GM21786 (cell line): ENCODE results near the gene UBL3.

Experiments used
- ATAC-seq: cut with Tn5 transposase; IDR thresholded peaks from one replicate; pipeline ENCODE4 v1.9.1; 2021; ENCODE audit not compliant: unreplicated experiment

The UBL3 gene

DNA sequence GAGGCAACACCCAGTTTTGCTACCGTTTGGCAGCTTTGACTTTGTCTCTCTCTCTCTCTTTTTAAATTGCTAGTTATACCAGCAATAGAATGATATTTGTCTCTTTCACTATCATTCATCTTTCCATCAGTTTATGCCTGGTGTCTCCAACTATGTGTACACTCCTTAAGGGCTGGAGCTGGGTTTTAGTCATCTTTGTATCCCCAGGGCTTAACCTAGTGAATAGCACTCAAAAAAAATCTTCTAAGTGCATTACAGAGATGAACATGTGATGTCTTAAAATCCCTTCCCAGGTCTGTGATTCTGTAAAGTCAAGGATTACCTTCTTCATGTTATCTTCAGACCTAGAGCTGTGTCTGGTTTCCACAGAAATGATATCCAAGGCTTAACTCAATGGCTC lies 7.8 kb upstream of the UBL3 start:
- ATAC-seq: no peak

DNA sequence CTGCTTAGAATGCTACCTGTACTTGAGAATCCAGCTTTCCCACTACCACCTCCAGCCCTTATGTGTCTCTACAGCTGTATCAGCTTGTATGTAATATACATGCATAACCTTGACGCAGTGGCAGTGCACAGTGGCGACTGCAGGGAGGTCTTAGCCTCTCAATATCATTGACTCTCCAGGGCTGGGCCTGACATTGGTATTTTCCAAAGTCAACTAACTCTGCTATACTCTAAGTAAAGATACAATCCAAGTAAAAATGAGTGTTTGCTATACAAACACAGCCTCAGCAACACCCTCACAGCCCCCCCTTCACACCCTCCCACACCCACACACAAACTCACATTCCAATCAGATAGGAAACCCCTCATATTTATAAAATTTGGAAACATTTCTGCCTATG lies 6.7 kb upstream of the UBL3 start:
- no peak for ATAC-seq

DNA sequence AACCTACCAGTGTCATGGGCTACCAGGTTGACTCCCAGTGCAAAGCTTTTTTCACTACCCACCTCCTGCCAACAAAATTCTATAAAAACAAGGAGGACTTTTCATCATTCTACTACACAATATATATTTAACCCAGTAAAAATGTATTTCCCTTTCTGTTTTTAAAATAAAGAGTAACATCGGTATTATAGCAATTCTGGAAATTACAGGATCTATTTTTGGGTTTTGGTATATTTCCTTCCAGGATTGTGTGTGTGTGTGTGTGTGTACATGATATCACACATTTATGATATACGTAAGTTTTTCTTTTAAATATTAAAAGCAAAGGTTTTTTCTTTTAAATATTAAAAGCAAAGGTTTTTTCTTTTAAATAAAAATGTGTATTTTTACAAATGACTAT lies 6.0 kb upstream of the UBL3 start:
- no peak for ATAC-seq

DNA sequence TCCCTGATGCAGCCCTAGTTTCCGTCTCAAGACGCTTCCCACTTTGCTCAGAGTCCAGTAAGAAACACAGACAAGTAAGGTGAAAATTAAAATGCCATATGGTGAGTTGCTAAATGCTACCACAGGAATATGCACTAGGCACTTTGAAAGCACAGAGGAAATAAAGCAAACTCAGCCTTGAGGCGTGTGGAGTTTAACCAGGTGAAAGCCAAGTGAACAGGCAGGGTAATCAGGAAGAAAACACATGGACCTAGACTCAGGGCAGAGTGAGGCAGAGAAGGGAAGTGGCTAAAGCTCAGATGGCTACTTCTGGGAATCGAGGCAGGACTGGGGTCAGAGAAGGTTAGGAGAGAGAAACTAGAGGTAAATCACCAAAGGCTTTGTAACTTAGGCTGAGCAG lies 5.4 kb upstream of the UBL3 start:
- ATAC-seq: no peak

DNA sequence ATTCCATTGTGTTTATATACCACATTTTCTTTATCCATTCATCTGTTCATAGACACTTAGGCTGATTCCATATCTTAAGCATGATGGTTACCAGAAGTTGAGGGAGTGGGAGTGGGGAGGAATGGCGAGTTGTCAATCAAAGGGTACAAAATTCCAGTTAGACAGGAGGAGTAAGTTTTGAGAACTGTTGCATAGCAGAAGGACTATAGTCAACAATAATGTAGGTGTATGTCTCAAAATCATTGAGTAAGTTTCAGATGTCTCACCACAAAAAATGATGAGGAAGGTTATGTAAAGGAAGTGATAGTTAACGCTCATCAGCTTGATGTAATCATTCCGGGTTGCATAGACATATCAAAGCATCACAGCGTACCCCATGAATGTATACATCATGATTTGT lies 4.6 kb upstream of the UBL3 start:
- no peak for ATAC-seq

DNA sequence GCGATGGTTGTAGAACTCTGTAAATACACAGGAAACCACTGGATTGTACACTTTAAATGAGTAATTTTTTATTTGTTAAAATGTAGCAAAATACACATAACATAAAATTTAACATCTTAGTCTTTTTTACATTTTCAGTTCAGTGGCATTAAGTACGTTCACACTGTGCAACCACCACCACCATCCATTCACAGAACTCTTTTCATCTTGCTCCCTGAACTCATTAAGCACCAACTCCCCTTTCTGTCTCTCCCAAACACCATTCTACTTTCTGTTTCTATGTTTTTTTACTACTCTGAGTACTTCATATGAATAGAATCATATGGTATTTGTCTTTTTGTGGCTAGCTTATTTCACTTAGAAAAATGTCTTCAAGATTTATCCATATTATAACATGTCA lies 2.7 kb upstream of the UBL3 start:
- no peak for ATAC-seq

DNA sequence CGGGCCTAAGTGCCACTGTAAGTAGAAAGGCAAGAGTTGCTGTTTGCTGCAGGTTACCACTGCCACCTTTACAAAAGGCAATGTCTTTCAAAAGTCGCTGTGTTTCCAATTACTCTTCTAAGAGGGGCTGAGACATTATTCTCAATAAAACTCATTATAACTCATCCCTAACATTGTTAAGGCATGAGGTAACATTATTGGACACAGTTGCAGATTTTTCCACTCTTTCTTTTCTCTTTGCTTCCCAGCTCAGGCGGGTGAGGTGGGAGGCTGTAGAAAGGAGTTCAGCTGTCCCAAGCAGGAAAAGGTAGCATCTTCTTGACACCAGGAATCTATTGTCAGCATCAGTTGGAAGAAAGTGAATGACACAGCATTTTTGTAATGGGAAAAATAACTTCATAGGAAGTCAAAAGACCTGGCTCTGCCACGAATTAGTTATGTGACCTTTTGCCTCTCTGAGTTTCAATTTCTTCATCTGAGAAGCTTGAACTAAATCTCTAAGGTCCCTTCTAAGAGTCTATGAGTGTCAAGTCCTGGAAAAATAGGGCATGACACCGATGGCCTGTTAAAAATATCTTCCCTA lies 2.1 kb upstream of the UBL3 start:
- ATAC-seq: no peak

DNA sequence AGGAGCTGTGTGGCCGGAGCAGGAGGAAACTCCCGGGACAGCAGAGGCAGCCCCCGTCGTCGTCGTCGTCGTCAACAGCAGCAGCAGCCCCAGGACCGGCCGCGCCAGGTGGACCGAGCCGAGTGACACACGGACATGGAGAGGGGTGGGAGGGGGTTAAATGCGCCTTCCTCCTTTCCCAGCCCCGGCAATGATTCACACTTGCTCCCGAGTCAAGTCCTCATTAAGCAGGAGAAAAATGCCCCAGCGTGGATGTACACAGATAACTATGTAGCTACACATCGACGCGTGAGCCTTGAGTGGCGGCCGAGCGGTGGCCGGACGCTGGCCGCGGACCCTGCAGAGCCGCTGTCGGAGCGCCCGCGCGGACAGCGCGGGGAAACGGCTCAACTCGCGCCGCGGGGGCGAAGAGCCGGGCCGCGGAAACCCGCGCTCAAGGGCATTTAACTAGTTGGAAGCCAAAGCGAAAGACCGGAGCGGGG lies 645 bp downstream of the UBL3 start:
- peak; percentile 26 for ATAC-seq

DNA sequence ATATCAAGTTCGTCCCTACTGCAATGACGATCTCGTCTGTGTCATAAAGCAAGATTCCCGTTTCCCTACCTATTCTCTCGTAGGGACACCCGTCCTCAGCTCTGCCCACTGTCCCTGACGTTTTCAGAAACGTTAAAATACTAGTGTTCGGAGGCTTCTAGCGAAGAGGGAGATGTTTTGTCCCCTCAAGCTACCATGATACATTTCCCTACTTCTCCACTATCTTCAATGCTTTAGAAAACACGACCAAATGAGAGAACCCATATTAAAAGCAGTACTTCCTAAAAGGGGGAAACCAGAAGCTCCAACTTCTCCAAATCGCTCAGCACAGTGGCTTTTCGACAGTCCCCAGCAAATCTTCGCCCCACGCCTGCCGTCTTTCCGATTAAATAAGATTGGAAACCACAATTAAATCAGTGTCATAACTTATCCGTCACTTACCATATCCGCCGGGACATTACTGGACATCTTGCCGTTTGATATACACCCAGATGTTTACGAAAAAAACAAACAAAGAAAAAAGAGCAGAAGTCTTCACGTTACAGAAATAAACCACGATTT lies 1.3 kb downstream of the UBL3 start:
- no peak for ATAC-seq

DNA sequence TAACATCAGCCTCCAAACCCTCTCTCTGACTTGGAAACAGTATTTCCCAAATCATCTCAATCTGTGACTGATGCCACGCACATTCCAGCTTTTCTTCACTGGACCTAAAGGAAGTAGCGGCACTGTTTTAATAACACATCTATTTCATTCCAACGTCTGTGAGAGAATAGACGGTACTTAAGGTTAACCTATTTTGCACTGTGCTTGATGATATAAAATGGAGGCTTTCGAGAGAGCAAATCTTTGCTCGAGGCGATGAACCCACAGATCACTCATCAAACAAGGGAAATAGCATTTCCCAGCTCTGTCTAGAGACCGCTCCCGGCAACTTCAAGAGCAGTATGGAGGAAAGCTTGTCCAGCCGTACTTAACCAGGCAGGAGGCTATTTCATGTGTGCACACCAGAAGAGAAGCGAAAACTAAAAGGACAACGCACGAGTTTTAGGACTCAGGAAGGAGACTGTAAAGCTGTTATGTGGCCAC lies 2.9 kb downstream of the UBL3 start:
- ATAC-seq: no peak

DNA sequence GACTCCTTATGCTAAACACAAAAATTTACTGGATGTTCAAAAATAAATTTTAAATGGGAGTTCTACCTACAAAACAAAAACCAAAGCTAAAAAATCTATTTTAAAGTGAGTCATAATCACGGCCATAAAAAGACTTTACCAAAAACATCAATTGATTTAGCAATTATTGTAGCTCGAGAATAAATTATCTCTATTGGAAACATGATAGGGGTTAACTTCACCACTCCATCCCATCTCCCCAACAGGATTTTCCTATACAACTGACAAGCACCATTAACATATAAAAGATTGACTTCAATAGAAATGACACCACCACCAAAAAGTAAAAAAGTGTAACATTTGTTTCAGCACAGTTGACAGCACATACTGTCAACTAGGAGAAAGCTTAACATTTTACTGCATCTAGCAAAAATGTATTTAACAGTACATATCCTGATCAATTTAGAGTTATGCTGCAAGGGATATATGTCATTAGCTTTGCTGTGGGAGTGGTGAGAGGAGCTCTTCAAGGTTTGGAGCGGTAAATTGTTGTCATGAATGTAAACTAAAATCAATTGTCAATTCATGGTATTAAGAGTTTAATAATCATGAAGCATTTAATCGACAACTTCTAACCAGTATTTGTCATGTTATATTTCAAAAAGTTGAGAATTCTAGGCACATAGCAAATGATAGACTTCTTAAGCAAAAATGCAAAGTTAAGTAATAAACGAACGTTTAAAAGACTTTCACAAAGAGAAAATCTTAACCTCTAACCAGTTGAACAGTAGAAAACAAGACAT lies 3.8 kb downstream of the UBL3 start:
- ATAC-seq: no peak

DNA sequence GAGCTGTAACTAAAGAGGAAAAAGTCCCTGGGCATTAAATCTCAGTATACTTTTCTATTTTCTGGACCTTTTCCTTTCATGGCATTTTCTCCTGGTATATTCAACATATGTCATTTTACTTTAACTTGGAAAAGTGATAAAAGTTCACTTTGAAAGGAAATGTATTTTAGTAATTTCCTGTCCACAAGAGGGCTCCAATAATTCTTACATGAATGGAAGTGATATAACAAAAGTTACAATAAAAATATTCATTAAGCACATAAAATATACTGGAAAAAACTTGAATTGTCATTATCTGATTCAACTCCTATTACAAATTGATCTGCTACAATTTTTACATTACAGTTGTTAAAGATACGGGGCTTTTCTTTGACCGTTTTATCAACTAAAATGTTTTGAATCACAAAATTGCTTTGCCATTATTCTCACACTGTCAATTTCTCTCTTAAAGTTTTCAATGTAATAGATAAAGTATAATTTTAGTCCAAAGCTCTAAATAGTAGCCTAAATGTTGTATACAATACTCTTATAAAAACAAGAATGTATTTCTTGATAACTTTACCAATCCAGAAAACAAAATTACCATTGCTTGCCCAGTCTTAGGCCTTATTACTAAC lies 4.9 kb downstream of the UBL3 start:
- no peak for ATAC-seq

DNA sequence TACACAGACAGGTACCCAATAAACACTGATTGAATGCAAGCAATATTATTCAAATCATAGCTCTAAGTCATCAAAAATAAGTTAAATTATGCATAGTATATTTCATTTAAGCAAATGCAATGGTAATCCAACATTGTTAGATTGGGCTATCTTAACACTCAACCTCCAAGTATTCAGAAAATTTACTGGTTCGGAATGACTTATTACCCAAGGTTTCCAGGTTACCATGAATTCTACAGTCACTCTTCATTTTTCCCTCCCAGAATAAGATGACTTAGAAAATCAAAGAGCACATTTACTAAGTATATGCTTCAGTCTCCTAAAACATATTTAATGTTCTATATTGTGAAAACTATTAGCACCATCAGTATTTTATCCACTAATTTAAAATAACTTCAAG lies 6.0 kb downstream of the UBL3 start:
- no peak for ATAC-seq

DNA sequence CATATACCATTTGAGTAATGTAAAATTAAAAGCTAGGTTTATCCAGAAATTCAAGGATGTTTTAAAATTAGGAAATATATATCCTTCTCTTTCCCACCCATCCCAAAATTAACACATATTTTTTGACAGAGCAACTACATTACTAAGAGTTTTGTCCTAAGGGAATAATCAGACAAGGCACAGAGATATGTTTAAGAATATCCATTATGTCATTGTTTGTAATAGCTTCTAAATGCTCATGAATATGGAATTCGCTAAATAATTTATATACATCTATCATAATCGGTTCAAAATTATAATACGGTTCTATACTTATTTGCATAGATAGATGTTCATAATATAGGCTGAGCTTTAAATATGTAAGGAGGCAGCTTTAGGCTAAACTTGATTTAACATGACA lies 9.8 kb downstream of the UBL3 start:
- no peak for ATAC-seq

DNA sequence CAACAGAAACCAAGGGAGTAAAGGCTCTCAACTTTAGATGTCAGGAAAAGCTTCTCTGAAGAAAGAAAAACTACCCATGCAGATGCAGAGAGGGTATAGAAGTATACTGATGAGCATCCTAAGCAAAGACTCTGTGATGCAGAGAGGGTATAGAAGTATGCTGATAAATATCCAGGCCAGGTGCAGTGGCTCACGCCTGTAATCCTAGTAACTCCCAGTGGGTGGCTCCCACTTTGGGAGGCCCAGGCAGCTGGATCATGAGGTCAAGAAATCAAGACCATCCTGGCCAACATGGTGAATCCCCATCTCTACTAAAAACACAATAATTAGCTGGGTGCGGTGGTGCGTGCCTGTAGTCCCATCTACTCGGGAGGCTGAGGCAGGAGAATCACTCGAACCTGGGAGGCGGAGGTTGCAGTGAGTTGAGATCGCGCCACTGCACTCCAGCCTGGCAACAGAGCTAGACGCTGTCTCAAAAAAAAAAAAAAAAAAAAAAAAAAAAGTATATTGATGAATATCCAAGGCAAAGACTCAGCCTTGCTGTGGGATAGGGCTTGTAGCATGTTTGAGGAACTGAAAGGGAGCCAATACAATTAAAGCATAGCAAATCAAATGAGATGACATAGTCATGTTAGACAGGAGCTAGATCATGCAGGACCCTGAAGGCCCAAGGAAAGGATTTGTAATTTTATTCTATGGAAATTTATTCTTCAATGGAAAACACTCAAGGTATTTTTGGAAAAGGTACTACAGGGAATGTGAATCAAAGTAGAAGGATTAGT lies 14.9 kb downstream of the UBL3 start:
- no peak for ATAC-seq

DNA sequence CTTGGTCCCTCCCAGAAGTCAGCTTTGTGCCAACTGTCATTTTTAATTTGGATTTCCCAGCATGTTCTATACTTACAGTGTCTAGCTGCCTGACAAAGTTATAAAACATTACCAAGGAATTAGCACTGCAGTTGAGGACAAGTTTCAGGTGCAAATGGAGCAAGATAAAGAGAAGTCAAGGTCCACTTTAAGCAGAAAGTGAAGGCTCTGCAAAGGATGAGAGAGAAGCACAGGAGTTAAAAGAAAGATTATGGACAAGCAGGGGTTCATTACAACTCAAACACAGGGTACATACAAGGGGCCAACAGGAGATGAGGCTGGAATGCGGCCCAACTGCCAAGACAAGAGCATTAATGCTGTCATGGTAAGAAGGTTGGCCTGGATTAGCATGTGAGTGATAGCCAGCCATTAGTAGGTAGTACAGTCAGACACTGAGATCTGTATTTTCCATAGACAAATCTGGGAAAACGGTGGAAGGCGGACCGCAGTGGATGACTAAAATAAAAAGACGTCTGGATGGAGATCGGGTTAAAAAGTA lies 17.6 kb downstream of the UBL3 start:
- ATAC-seq: no peak

DNA sequence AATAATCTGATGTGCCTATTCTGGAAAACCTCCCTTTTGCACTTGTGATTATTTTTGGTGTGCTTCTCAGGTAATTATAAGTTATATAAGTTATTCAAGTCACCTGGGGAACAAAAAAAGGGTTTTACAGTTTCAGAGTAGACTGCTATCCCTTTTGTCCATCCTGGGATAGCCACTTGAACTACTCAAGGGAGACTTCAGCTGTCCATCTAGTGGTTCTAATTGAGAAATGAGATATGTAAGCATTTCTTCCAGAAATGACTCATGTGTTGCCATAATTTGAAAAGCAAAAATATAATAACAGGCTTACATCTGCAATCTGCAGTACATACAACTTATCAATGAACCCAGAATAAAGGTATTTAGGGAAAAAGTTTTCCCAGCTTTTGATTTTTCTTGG lies 20.4 kb downstream of the UBL3 start:
- no peak for ATAC-seq

DNA sequence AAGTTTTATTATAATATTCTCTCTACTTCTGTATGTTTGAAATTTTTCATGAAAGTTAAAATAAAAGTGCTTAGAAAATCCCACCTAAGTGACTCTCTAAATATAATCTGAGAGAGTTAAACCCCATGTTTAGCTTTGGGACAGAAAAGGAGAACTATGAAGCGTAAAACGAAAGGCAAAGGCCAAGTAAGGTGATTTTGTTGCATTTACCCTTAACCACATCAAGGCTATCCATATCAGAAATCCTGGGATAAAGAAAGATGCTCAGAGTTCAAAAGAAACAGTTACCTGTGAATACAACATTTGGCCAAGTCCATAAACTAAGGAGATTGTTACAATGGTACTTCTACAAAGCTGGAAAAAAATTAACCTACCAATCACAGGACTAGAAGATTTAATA lies 31.3 kb downstream of the UBL3 start:
- no peak for ATAC-seq

DNA sequence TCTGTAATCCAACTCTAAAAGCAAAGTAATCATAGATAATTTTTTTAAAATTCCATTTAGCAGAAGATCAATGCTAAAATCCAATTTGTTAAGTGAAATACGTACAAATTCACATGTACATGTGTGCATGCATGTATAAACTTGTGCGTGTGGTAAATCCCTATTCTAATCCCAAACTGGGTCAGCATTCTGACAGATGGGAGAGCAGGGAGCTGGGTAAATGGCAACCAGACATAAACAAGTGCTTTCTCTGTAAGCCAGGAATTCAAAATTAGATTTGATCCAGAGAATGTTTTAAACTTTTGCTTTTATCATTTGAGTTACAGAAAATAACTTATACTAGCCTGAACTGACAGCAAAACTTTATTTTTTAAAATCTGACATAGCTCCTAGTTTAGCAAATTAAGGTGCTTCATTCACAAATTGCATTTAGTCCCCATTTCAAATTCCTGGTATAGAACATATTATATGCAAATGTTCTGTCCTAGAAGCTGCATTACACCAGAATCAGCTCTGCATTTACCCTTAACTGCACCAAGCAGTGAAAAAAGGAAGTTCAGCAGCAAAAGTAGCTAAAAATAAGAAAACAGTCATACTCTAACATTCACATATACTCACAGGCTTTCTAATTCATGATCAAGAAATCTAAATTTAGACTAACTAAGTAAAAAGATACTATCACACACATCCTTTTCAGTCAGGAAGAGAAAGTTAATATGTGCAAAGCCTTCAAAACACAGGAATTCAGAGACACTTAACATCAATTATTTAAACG lies 32.6 kb downstream of the UBL3 start:
- peak; percentile 95 for ATAC-seq

DNA sequence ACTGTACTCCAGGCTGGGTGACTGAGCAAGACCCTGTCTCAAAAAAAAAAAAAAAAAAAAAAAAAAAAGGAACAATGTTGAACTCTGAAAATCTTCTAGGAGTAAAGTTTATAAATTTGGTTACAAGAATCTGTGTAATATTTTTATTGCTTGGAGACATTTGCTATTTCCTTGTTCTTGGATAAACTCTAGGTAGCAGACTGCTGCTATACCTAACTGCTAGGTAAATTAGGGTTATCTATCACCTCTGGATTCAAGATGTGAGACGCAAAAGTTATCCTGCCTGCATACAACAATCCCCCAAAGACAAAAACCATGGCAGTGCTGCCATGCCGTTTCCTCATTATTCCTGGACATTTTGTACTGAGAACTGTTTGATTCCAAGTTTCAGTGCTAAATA lies 33.7 kb downstream of the UBL3 start:
- ATAC-seq: no peak
